Measurements from ENCODE around the gene PBX3.

GRCh38 chr9:125911861-125912644 is 164.9 kb downstream of the PBX3 start:
- TF ChIP-seq CTCF (IDR thresholded peaks at IDR 0.05): no peak
- TF ChIP-seq POLR2A (IDR thresholded peaks at IDR 0.05): no peak
- TF ChIP-seq POLR2AphosphoS5 (IDR thresholded peaks at IDR 0.05): no peak

Measured in suprapubic skin (tissue), 4 donors.